Astrocyte of the spinal cord (primary cell): Measurements from ENCODE around the gene SIAH3.

ENCODE experiments used
- DNase-seq: peaks from one replicate; pipeline ENCODE4 v3.0.0; 2011; ENCODE audit warnings: low read depth, low spot score
- H3K4me3 ChIP-seq: 2 replicates; pipeline ENCODE4 v1.5.1; 2011; ENCODE audit warnings: low read depth, mild to moderate bottlenecking, low read length, moderate library complexity
- CTCF ChIP-seq: IDR thresholded peaks from 2 replicates; pipeline ENCODE4 v1.5.1; 2012; ENCODE audit warnings: low read depth, mild to moderate bottlenecking, low read length, inconsistent platforms
- in situ Hi-C: cut with HindIII; loops from 2 replicates; pipeline ENCODE4 v1.10.0; 2017; ENCODE audit warnings: low sequenced_read_pairs

The SIAH3 gene

GRCh38 chr13:45742985-45743384, 108.6 kb downstream of the SIAH3 start:
- in situ Hi-C loops: no loop called here
- no peak for TF ChIP-seq CTCF
- no peak overlapping the region for H3K4me3 ChIP-seq
- DNase-seq: no peak

- peak; percentile 27 for TF ChIP-seq CTCF
- no peak for DNase-seq
- in situ Hi-C loops: no loop called here
- H3K4me3 ChIP-seq: no peak overlapping the region
These were observed 114.0 kb downstream of the SIAH3 start for GRCh38 chr13:45737571-45738017.

GRCh38 chr13:45733361-45733760, 118.2 kb downstream of the SIAH3 start:
- TF ChIP-seq CTCF: no peak
- in situ Hi-C loops: no loop called here
- no peak overlapping the region for H3K4me3 ChIP-seq
- no peak for DNase-seq

GRCh38 chr13:45732916-45733315, 118.6 kb downstream of the SIAH3 start:
- in situ Hi-C loops: no loop called here
- no peak overlapping the region for H3K4me3 ChIP-seq
- DNase-seq: no peak
- TF ChIP-seq CTCF: no peak

- in situ Hi-C loops: no loop called here
- DNase-seq: no peak
- no peak overlapping the region for H3K4me3 ChIP-seq
- no peak for TF ChIP-seq CTCF
These were observed 120.1 kb downstream of the SIAH3 start for GRCh38 chr13:45731455-45731854.

- in situ Hi-C loops: no loop called here
- H3K4me3 ChIP-seq: no peak overlapping the region
- no peak for DNase-seq
- TF ChIP-seq CTCF: no peak
These were observed 122.8 kb downstream of the SIAH3 start for GRCh38 chr13:45728759-45729158.
